Activated T-cell treated with anti-CD3 and anti-CD28 coated beads, Interleukin-2, amount 50 U/mL, for 72 hours (primary cell): ENCODE results near the gene NPM1. TPM values are rescaled to one million over a fixed set of nuclear protein-coding genes. Genes with fewer than 3 reads are reported as not detected.
"Not testable (repeated sequence)": the region's sequence is repeated elsewhere in the genome, so short reads cannot be mapped to it uniquely, and the experiment has no call there.

Source experiments
- ATAC-seq, 2 donors: fragments of 150-1000 bp; cut with Tn5 transposase; replicated peaks in 1 of 2; 2 replicates each; pipeline ENCODE4 v1.10.0; 2021; ENCODE audit warnings: moderate library complexity in 2 of 2, mild to moderate bottlenecking in 1 of 2
- DNase-seq, 2 donors: peaks; one replicate each; pipeline ENCODE4 v3.0.0; 2021 to 2022; ENCODE audit warnings: mixed read lengths in 1 of 2
- H3K27ac Mint-ChIP-seq: one replicate; pipeline ENCODE4 v1.8.0; 2022; ENCODE audit warnings: mild to moderate bottlenecking, moderate library complexity, mixed read lengths
- H3K27me3 Mint-ChIP-seq: one replicate; pipeline ENCODE4 v1.8.0; 2022; ENCODE audit warnings: low read depth, mixed read lengths
- H3K36me3 Mint-ChIP-seq, 2 donors: one replicate each; pipeline ENCODE4 v1.8.0; 2022; ENCODE audit warnings: mixed read lengths in 2 of 2, mild to moderate bottlenecking in 1 of 2; ENCODE audit not compliant: insufficient read depth in 2 of 2
- H3K4me1 Mint-ChIP-seq: one replicate; pipeline ENCODE4 v1.8.0; 2022; ENCODE audit warnings: low read depth, mixed read lengths
- H3K4me3 Mint-ChIP-seq, 2 donors: one replicate each; pipeline ENCODE4 v1.8.0; 2022; ENCODE audit warnings: mild to moderate bottlenecking in 2 of 2, mixed read lengths in 2 of 2, moderate library complexity in 2 of 2
- H3K9me3 Mint-ChIP-seq, 2 donors: one replicate each; pipeline ENCODE4 v1.8.0; 2022; ENCODE audit warnings: mixed read lengths in 2 of 2
- total RNA-seq, 2 donors: library from RNA; stranded (reverse); gene quantifications; one replicate each; pipeline ENCODE4 v1.2.3, GENCODE V29; 2022

Gene NPM1, protein sequence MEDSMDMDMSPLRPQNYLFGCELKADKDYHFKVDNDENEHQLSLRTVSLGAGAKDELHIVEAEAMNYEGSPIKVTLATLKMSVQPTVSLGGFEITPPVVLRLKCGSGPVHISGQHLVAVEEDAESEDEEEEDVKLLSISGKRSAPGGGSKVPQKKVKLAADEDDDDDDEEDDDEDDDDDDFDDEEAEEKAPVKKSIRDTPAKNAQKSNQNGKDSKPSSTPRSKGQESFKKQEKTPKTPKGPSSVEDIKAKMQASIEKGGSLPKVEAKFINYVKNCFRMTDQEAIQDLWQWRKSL
- total RNA-seq, result 1,000 to 10,000 TPM; 2,044 to 2,227 TPM

DNA sequence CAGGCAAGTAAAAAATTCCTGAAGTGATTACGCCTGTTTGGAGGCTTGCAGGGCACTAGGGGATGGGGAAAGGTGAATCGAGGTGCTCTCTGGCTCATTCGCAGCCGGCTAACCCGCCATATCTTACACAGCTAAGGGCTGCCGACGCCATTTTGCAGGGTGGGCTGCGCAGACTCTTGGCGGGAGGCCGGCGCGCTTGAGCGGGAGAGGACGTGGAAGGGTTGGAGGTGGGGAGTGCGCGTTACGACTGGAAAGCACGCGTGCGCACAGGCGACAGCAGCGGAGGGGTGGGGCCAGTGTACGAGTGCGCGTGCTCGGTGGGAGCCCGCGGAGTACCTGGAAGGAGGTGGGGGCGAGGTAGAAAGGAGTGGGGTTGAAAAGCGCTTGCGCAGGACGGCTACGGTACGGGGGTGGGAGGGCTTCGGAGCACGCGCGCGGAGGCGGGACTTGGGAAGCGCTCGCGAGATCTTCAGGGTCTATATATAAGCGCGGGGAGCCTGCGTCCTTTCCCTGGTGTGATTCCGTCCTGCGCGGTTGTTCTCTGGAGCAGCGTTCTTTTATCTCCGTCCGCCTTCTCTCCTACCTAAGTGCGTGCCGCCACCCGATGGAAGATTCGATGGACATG is at the start of gene NPM1:
Gene NPM1, plus strand, starts transcription at position 505 of the 625 bp plus-strand sequence. Its CDS starts 100 bp downstream, at position 605.
- Mint-ChIP-seq H3K4me3 (peak within 1 kb of the TSS; percentile 91 to 99), H3K27me3 (peaks cover 1% of the 10 kb centered on the region), H3K4me1 (peaks cover 58% of the 10 kb centered on the region), H3K36me3 (peaks cover 19 to 34% of the 10 kb centered on the region in 2 donors), H3K27ac (peak within 1 kb of the TSS; percentile 99), H3K9me3 (no peaks in the 10 kb centered on the region)
- peak; percentile 98 for DNase-seq
- peak; percentile 76 to 77 for ATAC-seq

DNA sequence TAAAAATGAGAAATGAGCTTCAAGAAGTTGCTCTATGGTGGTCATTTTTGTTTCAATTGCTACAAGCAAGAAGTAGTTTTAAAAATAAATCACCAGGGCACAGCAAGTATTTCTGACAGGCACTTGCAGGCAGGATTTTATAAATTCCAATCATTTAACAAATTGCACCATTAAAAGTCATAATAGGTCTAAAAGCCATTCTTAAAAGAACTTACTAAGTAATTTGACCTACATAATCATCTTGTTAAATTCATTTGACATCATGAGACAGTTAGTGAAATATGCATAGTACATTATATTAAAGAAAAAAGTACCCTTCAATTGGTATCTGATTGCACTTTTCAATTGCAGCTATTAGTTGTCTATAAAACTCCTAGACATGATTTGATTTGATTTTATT is 47.6 kb upstream of the NPM1 start:
- Mint-ChIP-seq H3K4me1 (peaks cover 10% of the 10 kb centered on the region), H3K9me3 (no peaks in the 10 kb centered on the region), H3K27ac (no peak overlapping the region), H3K27me3 (peaks cover 38% of the 10 kb centered on the region), H3K36me3 (no peaks in the 10 kb centered on the region), H3K4me3 (no peak overlapping the region)
- ATAC-seq, result no peak
- DNase-seq, result no peak

DNA sequence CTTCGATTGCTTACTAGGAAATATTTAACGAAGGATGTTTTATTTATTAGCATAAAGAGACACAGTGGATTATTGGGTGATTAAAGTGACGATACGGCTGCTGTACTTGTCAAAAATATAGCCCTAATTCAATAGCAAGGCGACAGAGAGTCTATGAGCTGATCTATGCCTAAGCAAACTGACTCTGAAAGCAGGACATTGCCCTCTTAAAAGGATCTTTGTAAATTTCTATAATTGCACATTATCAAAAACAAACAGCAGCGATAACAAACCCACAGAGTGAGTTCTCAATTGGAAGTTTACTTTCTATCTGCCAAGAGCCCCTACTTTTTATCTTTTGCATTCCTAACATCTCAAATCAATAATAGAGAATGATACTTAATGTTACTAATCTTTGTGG is 47.2 kb upstream of the NPM1 start:
- ATAC-seq (no peak), DNase-seq (no peak)
- Mint-ChIP-seq H3K27me3 (peaks cover 34% of the 10 kb centered on the region), H3K27ac (no peak overlapping the region), H3K36me3 (no peaks in the 10 kb centered on the region), H3K9me3 (no peaks in the 10 kb centered on the region), H3K4me1 (peaks cover 10% of the 10 kb centered on the region), H3K4me3 (no peak overlapping the region)

DNA sequence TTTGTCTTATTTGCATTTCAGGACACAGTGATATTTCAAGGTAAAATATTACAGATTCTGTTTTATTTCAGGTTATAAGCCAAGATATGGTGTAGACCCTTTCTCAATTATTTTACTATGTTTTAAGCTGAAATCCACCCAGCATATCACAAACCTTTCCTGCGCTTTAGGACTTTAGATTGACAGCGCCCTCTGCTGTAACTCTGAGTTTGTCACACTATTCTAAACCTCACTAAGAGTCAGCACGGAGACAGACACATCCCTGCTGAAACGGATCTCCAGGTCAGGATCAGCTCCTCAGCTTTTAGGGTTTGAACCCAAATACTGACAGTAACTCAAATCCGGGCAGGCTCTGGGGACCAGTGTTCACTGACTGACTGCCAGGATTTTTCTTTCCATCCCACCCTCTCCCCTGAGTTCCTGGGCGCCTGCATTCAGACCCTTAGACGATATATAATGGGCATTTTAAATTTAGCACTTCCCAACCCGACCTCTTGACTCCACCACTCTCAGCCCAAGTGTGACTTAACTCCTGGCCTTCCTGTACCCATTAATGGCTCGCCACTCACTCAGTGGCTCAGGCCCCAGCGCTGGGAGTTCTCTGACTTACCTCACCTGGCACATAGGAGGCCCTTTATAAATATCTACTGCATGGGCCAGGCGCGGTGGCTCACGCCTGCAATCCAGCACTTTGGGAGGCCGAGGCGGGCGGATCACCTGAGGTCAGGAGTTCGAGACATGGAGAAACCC is 45.1 kb upstream of the NPM1 start:
- peak; percentile 63 to 64 for ATAC-seq
- H3K4me3 Mint-ChIP-seq, result no peak overlapping the region
- no peak overlapping the region for H3K27ac Mint-ChIP-seq
- peaks cover 17% of the 10 kb centered on the region for H3K27me3 Mint-ChIP-seq
- no peaks in the 10 kb centered on the region for H3K36me3 Mint-ChIP-seq
- DNase-seq, result peak; percentile 28 to 33
- no peaks in the 10 kb centered on the region for H3K9me3 Mint-ChIP-seq
- H3K4me1 Mint-ChIP-seq, result peaks cover under 1% of the 10 kb centered on the region

- DNase-seq (no peak), ATAC-seq (no peak)
- Mint-ChIP-seq H3K4me1 (no peaks in the 10 kb centered on the region), H3K27me3 (peaks cover 10% of the 10 kb centered on the region), H3K9me3 (no peaks in the 10 kb centered on the region), H3K4me3 (no peak overlapping the region), H3K36me3 (no peaks in the 10 kb centered on the region), H3K27ac (no peak overlapping the region)
Measured at GRCh38 chr5:171344936-171345608, 42.6 kb upstream of the NPM1 start.

GRCh38 chr5:171351536-171352073 is 36.0 kb upstream of the NPM1 start:
- no peaks in the 10 kb centered on the region for H3K36me3 Mint-ChIP-seq
- ATAC-seq, result no peak
- H3K4me3 Mint-ChIP-seq, result no peak overlapping the region
- peaks cover 8% of the 10 kb centered on the region for H3K27me3 Mint-ChIP-seq
- no peak for DNase-seq
- H3K9me3 Mint-ChIP-seq, result no peaks in the 10 kb centered on the region
- H3K4me1 Mint-ChIP-seq, result peaks cover 5% of the 10 kb centered on the region
- no peak overlapping the region for H3K27ac Mint-ChIP-seq

- Mint-ChIP-seq H3K36me3 (no peaks in the 10 kb centered on the region), H3K4me3 (peak overlapping the region in 1 of 2 donors; percentile 43), H3K4me1 (peaks cover 5% of the 10 kb centered on the region), H3K27me3 (peaks cover 1% of the 10 kb centered on the region), H3K9me3 (no peaks in the 10 kb centered on the region), H3K27ac (no peak overlapping the region)
- DNase-seq (peak; percentile 27 to 37), ATAC-seq (peak; percentile 65 to 72)
Measured at GRCh38 chr5:171355302-171355724, 32.3 kb upstream of the NPM1 start.

DNA sequence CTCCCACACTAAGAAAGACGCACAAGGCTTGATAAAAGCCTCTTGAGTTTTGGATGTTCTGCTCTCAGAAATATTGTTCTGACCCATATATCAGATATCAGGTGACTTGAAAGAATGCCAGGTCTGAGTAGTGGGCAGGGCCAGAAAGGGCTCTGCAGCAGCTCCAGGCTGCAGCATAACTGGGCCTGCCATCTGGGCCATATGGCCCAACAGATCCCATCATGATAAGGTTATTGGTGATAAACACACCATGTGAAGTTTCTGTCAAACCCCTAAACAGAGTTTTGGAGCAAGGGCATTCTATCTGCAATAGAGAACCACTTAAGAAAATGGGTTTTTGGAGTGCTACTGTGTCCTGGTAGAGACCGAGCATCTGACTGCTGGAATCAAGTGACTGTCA is 29.8 kb upstream of the NPM1 start:
- H3K36me3 Mint-ChIP-seq, result no peaks in the 10 kb centered on the region
- no peak for DNase-seq

GRCh38 chr5:171361151-171361550 is 26.5 kb upstream of the NPM1 start:
- not testable (repeated sequence) for H3K27ac Mint-ChIP-seq, H3K9me3 Mint-ChIP-seq, ATAC-seq, H3K4me3 Mint-ChIP-seq, DNase-seq, H3K4me1 Mint-ChIP-seq, H3K36me3 Mint-ChIP-seq
- H3K27me3 Mint-ChIP-seq, result peaks cover 27% of the 10 kb centered on the region

More for the DNA sequence above, 29.8 kb upstream of the NPM1 start:
- ATAC-seq, result no peak
- Mint-ChIP-seq H3K4me3 (no peak overlapping the region), H3K9me3 (no peaks in the 10 kb centered on the region), H3K27ac (no peak overlapping the region), H3K27me3 (no peaks in the 10 kb centered on the region), H3K4me1 (peaks cover 5% of the 10 kb centered on the region)

GRCh38 chr5:171363249-171363648 is 24.4 kb upstream of the NPM1 start:
- not testable (repeated sequence) for H3K9me3 Mint-ChIP-seq, H3K4me1 Mint-ChIP-seq, H3K27ac Mint-ChIP-seq, DNase-seq, H3K36me3 Mint-ChIP-seq, H3K4me3 Mint-ChIP-seq, ATAC-seq
- peaks cover 27% of the 10 kb centered on the region for H3K27me3 Mint-ChIP-seq

DNA sequence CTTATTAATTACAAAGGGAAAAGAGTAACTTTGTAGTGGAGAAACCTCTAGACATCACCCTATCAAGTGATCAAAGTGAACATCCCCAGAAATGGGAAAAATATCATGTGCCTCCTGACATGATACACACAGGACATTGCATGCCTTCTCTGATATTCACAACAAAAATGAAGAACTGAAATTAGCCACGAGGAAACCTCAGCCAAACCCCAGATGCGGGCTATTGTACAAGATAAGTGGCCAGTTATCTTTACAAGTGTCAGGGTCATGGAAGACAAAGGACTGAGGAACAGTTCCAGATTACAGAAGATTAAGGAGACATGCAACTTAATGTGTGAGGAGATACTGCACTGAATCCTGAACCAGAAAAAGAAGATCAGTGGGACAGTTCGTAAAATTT is 23.8 kb upstream of the NPM1 start:
- DNase-seq, result no peak
- Mint-ChIP-seq H3K4me3 (no peak overlapping the region), H3K36me3 (no peaks in the 10 kb centered on the region), H3K9me3 (no peaks in the 10 kb centered on the region), H3K4me1 (peaks cover 7% of the 10 kb centered on the region), H3K27ac (no peak overlapping the region), H3K27me3 (peaks cover 27% of the 10 kb centered on the region)
- ATAC-seq, result no peak

DNA sequence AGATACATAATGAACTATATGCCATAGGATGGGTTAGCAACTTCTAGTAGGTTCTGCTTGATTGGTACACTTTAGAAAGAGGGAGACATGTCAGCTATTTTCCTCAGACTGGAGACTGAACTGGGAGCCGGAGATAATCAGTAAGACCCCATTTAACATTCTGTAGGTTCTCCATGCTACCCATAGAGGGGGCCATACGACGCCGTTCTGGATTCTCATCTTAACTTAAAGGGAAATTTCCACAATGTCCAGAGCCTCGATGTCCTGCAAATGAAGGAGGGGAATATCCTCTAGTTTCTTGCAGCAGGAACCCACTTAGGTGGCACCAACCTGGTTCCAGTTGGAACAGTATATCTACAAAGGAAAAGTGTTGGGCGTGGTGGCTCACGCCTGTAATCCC is 22.3 kb upstream of the NPM1 start:
- no peak for DNase-seq
- Mint-ChIP-seq H3K27ac (no peak overlapping the region), H3K36me3 (no peaks in the 10 kb centered on the region), H3K27me3 (peaks cover 27% of the 10 kb centered on the region), H3K4me3 (no peak overlapping the region), H3K9me3 (no peaks in the 10 kb centered on the region), H3K4me1 (peaks cover 7% of the 10 kb centered on the region)
- no peak for ATAC-seq
